GM19099 (cell line): ENCODE measurements around the gene CDK5R2.

Experiments used
- POLR2A ChIP-seq: IDR thresholded peaks from 3 replicates; pipeline ENCODE4 v1.6.1; 2011; ENCODE audit warnings: low read depth; ENCODE audit not compliant: insufficient read length; ENCODE audit errors: extremely low read depth

The CDK5R2 gene

DNA sequence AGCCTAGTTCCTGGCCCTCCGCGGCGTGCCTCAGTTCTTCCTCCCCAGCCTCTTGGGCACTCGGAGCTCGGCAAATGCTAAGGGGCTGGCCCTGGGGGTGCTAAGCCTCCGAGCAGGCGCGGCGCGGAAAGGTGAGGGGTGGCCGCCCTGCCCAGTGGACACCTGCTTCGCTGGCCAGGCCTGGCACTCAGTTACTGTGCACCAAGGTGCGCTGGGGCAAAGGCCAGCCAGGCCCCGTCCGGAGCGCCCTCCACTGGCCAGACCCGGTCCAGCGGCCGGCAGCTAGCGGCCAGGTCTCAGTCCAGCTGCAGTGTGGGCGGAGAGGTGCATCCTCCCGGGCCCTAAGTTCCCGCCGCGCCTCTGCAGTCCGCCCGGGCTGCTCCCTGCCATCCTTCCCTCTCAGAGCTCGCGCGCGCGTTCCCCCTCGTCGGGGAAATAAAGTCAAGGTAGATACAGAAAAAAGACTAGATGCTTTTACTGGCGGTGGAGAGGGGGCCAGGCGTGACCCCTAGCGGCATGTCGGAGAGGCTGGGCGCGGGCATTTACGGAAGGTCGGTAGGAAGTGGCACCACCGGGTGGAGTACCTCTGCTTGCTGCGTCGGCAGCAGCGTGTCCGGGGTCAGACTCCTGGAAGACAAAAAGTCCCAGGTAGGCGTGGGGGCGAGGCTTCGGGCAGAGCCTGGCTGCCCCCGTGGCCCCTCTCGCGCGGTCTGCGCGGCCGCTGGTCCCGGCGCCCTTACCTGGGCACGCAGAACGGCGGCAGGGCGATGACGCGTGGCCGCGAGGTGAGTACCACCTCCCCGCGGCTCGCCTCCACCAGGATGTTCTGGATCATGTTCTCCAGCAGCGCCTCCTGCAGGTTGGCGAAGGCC lies 43.2 kb downstream of the CDK5R2 start:
- no peak for TF ChIP-seq POLR2A

- TF ChIP-seq POLR2A, result no peak
These were observed 43.8 kb downstream of the CDK5R2 start for GRCh38 chr2:219003267-219003634.

- no peak for TF ChIP-seq POLR2A
These were observed 44.5 kb downstream of the CDK5R2 start for GRCh38 chr2:219003979-219004378.

- no peak for TF ChIP-seq POLR2A
These were observed 49.8 kb downstream of the CDK5R2 start for GRCh38 chr2:219009294-219009693.

DNA sequence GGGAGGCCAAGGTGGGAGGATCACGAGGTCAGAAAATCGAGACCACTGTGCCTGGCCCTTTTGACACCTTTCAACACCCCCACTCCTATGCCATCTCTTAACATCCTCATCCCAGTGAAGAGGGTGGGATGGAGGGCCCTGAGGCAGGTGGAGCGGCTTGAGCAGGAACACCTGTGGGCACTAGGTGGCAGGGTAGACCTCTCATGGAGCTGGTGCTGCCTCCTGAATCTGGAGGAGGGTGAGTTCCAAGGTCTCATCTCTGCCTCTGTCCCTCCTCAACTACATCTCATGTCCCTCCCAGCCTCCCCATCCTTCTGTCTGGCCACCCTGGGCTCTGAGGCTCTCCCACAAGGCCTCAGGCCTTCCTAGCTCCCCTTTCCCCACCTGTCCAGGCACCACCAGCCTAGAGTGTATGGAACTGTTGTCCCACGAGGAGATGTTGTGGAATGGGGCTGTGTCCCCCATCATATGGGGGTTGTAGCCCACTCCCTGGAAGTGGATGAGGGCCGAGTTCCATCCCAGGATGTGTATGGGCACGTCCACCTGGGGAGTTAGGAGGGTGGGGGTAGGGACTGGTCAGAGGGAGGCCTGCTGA lies 50.8 kb downstream of the CDK5R2 start:
- TF ChIP-seq POLR2A, result no peak

- TF ChIP-seq POLR2A, result no peak
These were observed 51.4 kb downstream of the CDK5R2 start for GRCh38 chr2:219010873-219011272.
